ENCODE data around the gene BMP6.
A peak's percentile ranks its signal among the peaks of the same experiment; 100 is the strongest.

The BMP6 gene

DNA sequence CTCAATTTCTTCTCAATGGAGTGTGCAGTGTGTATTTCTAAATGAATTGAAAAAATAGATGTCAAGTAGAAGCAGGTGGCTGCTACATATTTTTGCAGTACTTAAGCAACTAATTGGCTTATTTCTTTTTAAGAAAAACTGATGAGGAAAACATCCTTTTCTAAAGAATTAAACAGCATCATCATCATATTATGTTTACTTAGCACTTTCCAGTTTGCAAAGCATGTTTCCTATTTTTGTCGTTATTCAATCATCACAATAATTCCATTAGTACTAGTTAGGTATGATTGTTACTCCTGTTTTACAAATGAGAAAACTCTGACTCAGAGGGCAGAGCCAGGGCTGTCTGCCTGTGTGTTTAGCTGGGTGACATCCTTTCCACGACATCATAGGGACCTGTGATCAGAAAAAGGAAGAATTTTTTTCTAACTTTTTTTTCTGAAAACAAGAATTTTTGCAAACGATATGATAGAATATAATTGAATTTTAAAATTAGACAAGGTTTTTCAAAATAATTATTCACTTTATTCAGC, 22.7 kb upstream of the BMP6 start:
- no CpG with 5 or more reads among the region's 3 CpGs for WGBS
- Histone ChIP-seq H3K79me1 (replicated peaks; ENCODE audit: low read length, poor library complexity, severe bottlenecking) (no peaks in the 10 kb centered on the region), H2BK120ac (ENCODE audit: low read depth, low read length) (no peak overlapping the region), H3K23ac (ENCODE audit: low read length in 2 of 2) (no peak overlapping the region), H2BK15ac (ENCODE audit: low read depth, poor library complexity, severe bottlenecking) (no peak overlapping the region), H4K91ac (ENCODE audit: low read length) (no peak overlapping the region), H3K27me3 (ENCODE audit: control insufficient read depth in 1 of 2, insufficient read depth in 1 of 2, low read length in 2 of 2) (no peaks in the 10 kb centered on the region), H2BK12ac (ENCODE audit: low read length in 2 of 2) (no peak overlapping the region), H3K4me1 (ENCODE audit: control insufficient read depth, insufficient read depth, low read depth, low read length) (no peaks in the 10 kb centered on the region), H3K36me3 (ENCODE audit: control insufficient read depth in 1 of 2, insufficient read depth in 2 of 2, low read depth in 1 of 2, low read length in 2 of 2) (no peaks in the 10 kb centered on the region), H3K14ac (ENCODE audit: low read length in 2 of 2) (no peak overlapping the region), H2BK5ac (ENCODE audit: low read depth, low read length, poor library complexity, severe bottlenecking) (no peak overlapping the region), H3K9ac (ENCODE audit: low read length) (peak overlapping the region; percentile 43), H3K9me3 (ENCODE audit: control insufficient read depth, low read length) (no peaks in the 10 kb centered on the region), H2AK5ac (ENCODE audit: low read length, severe bottlenecking) (no peak overlapping the region), H2AFZ (ENCODE audit: low read depth, low read length) (no peak overlapping the region), H4K8ac (ENCODE audit: low read length) (no peak overlapping the region), H3K27ac (ENCODE audit: low read length, poor library complexity, severe bottlenecking) (no peak overlapping the region), H3K18ac (ENCODE audit: low read depth in 1 of 2, low read length in 2 of 2) (no peak overlapping the region), H3K4me2 (ENCODE audit: low read length, poor library complexity, severe bottlenecking) (no peak overlapping the region), H3K4me3 (ENCODE audit: insufficient read depth in 1 of 2, low read depth in 1 of 2, low read length in 2 of 2) (no peak overlapping the region), H3K4ac (ENCODE audit: low read depth in 1 of 2, low read length in 2 of 2) (no peak overlapping the region)
- no peak for DNase-seq

DNA sequence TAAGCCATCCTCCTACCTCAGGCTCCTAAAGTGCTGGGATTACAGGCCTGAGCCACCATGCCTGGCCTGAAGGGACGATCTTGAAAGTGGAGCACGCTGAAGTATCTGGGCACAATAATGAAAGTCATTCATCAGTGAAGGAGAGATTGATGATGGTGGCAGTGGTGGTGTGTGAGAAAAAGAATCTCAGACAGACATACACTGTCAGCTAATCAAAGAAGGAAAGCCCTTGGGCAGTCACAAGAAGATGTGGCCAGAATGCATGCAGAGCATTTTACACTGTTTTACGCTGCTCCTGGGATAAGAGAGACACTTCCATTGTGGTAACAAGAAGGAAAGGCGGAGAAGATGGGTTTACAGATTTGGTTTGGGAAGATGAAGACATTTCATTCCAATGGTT, 20.4 kb upstream of the BMP6 start:
- H2BK5ac ChIP-seq (ENCODE audit: low read depth, low read length, poor library complexity, severe bottlenecking) = no peak overlapping the region
- no peak for DNase-seq
- H3K4me1 ChIP-seq (ENCODE audit: control insufficient read depth, insufficient read depth, low read depth, low read length) = no peaks in the 10 kb centered on the region
- no peak overlapping the region for H3K4me2 ChIP-seq (ENCODE audit: low read length, poor library complexity, severe bottlenecking)
- no peaks in the 10 kb centered on the region for H3K79me1 ChIP-seq (replicated peaks; ENCODE audit: low read length, poor library complexity, severe bottlenecking)
- no peak overlapping the region for H2AFZ ChIP-seq (ENCODE audit: low read depth, low read length)
- H3K9ac ChIP-seq (ENCODE audit: low read length) = no peak overlapping the region
- H3K27me3 ChIP-seq (ENCODE audit: control insufficient read depth in 1 of 2, insufficient read depth in 1 of 2, low read length in 2 of 2) = no peaks in the 10 kb centered on the region
- H2AK5ac ChIP-seq (ENCODE audit: low read length, severe bottlenecking) = no peak overlapping the region
- H4K91ac ChIP-seq (ENCODE audit: low read length) = no peak overlapping the region
- H2BK15ac ChIP-seq (ENCODE audit: low read depth, poor library complexity, severe bottlenecking) = no peak overlapping the region
- H3K27ac ChIP-seq (ENCODE audit: low read length, poor library complexity, severe bottlenecking) = no peak overlapping the region
- no peak overlapping the region for H2BK120ac ChIP-seq (ENCODE audit: low read depth, low read length)
- H3K4ac ChIP-seq (ENCODE audit: low read depth in 1 of 2, low read length in 2 of 2) = no peak overlapping the region
- no peak overlapping the region for H3K23ac ChIP-seq (ENCODE audit: low read length in 2 of 2)
- no peak overlapping the region for H3K4me3 ChIP-seq (ENCODE audit: insufficient read depth in 1 of 2, low read depth in 1 of 2, low read length in 2 of 2)
- no peak overlapping the region for H4K8ac ChIP-seq (ENCODE audit: low read length)
- H2BK12ac ChIP-seq (ENCODE audit: low read length in 2 of 2) = no peak overlapping the region
- H3K14ac ChIP-seq (ENCODE audit: low read length in 2 of 2) = no peak overlapping the region
- 70% methylated on average over 4 of the region's 4 CpGs for WGBS
- H3K9me3 ChIP-seq (ENCODE audit: control insufficient read depth, low read length) = no peaks in the 10 kb centered on the region
- no peak overlapping the region for H3K18ac ChIP-seq (ENCODE audit: low read depth in 1 of 2, low read length in 2 of 2)
- H3K36me3 ChIP-seq (ENCODE audit: control insufficient read depth in 1 of 2, insufficient read depth in 2 of 2, low read depth in 1 of 2, low read length in 2 of 2) = no peaks in the 10 kb centered on the region

GRCh38 chr6:7706269-7706668, 19.6 kb upstream of the BMP6 start:
- Histone ChIP-seq H2AK5ac (ENCODE audit: low read length, severe bottlenecking) (no peak overlapping the region), H2BK5ac (ENCODE audit: low read depth, low read length, poor library complexity, severe bottlenecking) (no peak overlapping the region), H3K4me1 (ENCODE audit: control insufficient read depth, insufficient read depth, low read depth, low read length) (no peaks in the 10 kb centered on the region), H2AFZ (ENCODE audit: low read depth, low read length) (no peak overlapping the region), H2BK120ac (ENCODE audit: low read depth, low read length) (no peak overlapping the region), H3K4me3 (ENCODE audit: insufficient read depth in 1 of 2, low read depth in 1 of 2, low read length in 2 of 2) (no peak overlapping the region), H3K4ac (ENCODE audit: low read depth in 1 of 2, low read length in 2 of 2) (no peak overlapping the region), H3K18ac (ENCODE audit: low read depth in 1 of 2, low read length in 2 of 2) (no peak overlapping the region), H3K14ac (ENCODE audit: low read length in 2 of 2) (no peak overlapping the region), H3K27ac (ENCODE audit: low read length, poor library complexity, severe bottlenecking) (no peak overlapping the region), H3K27me3 (ENCODE audit: control insufficient read depth in 1 of 2, insufficient read depth in 1 of 2, low read length in 2 of 2) (no peaks in the 10 kb centered on the region), H2BK15ac (ENCODE audit: low read depth, poor library complexity, severe bottlenecking) (no peak overlapping the region), H3K36me3 (ENCODE audit: control insufficient read depth in 1 of 2, insufficient read depth in 2 of 2, low read depth in 1 of 2, low read length in 2 of 2) (no peaks in the 10 kb centered on the region), H3K9ac (ENCODE audit: low read length) (no peak overlapping the region), H2BK12ac (ENCODE audit: low read length in 2 of 2) (no peak overlapping the region), H3K9me3 (ENCODE audit: control insufficient read depth, low read length) (peaks cover 4% of the 10 kb centered on the region), H3K4me2 (ENCODE audit: low read length, poor library complexity, severe bottlenecking) (no peak overlapping the region), H4K91ac (ENCODE audit: low read length) (no peak overlapping the region), H3K79me1 (replicated peaks; ENCODE audit: low read length, poor library complexity, severe bottlenecking) (no peaks in the 10 kb centered on the region), H3K23ac (ENCODE audit: low read length in 2 of 2) (no peak overlapping the region), H4K8ac (ENCODE audit: low read length) (no peak overlapping the region)
- no peak for DNase-seq
- WGBS = 79% methylated on average over 4 of the region's 4 CpGs

GRCh38 chr6:7707787-7708186, 18.1 kb upstream of the BMP6 start:
- Histone ChIP-seq H2AK5ac (ENCODE audit: low read length, severe bottlenecking) (no peak overlapping the region), H3K14ac (ENCODE audit: low read length in 2 of 2) (no peak overlapping the region), H3K27ac (ENCODE audit: low read length, poor library complexity, severe bottlenecking) (no peak overlapping the region), H3K23ac (ENCODE audit: low read length in 2 of 2) (no peak overlapping the region), H3K4me3 (ENCODE audit: insufficient read depth in 1 of 2, low read depth in 1 of 2, low read length in 2 of 2) (no peak overlapping the region), H2AFZ (ENCODE audit: low read depth, low read length) (no peak overlapping the region), H2BK5ac (ENCODE audit: low read depth, low read length, poor library complexity, severe bottlenecking) (no peak overlapping the region), H3K4me2 (ENCODE audit: low read length, poor library complexity, severe bottlenecking) (no peak overlapping the region), H3K4ac (ENCODE audit: low read depth in 1 of 2, low read length in 2 of 2) (no peak overlapping the region), H2BK12ac (ENCODE audit: low read length in 2 of 2) (no peak overlapping the region), H3K4me1 (ENCODE audit: control insufficient read depth, insufficient read depth, low read depth, low read length) (no peaks in the 10 kb centered on the region), H3K79me1 (replicated peaks; ENCODE audit: low read length, poor library complexity, severe bottlenecking) (no peaks in the 10 kb centered on the region), H3K36me3 (ENCODE audit: control insufficient read depth in 1 of 2, insufficient read depth in 2 of 2, low read depth in 1 of 2, low read length in 2 of 2) (no peaks in the 10 kb centered on the region), H4K8ac (ENCODE audit: low read length) (no peak overlapping the region), H3K9ac (ENCODE audit: low read length) (no peak overlapping the region), H3K18ac (ENCODE audit: low read depth in 1 of 2, low read length in 2 of 2) (no peak overlapping the region), H2BK120ac (ENCODE audit: low read depth, low read length) (no peak overlapping the region), H3K9me3 (ENCODE audit: control insufficient read depth, low read length) (peaks cover 4% of the 10 kb centered on the region), H3K27me3 (ENCODE audit: control insufficient read depth in 1 of 2, insufficient read depth in 1 of 2, low read length in 2 of 2) (no peaks in the 10 kb centered on the region), H2BK15ac (ENCODE audit: low read depth, poor library complexity, severe bottlenecking) (no peak overlapping the region), H4K91ac (ENCODE audit: low read length) (no peak overlapping the region)
- 80% methylated on average over 4 of the region's 4 CpGs for WGBS
- DNase-seq = no peak
